Activated CD8-positive, alpha-beta T cell treated with anti-CD3 and anti-CD28 coated beads for 36 hours (primary cell): ENCODE results near the gene GSTT2B. TPM values are rescaled to one million over a fixed set of nuclear protein-coding genes. Genes with fewer than 3 reads are reported as not detected.
A peak's percentile ranks its signal among the peaks of the same experiment; 100 is the strongest.
"Not testable (repeated sequence)": the region's sequence is repeated elsewhere in the genome, so short reads cannot be mapped to it uniquely, and the experiment has no call there.

Source experiments
- ATAC-seq: fragments of 200-7000 bp; cut with Tn5 transposase; one replicate; pipeline ENCODE4 v1.10.0; 2021; ENCODE audit warnings: mild to moderate bottlenecking, moderate library complexity
- CTCF ChIA-PET: fragments of 350-600 bp; sonication (Branson Sonifier 250); formaldehyde crosslinking; loops from one replicate; lab custom pipeline; 2021; ENCODE audit warnings: antibody characterized with exemption; lab: Charles Lee
- POLR2A ChIA-PET: fragments of 350-600 bp; sonication (Branson Sonifier 250); formaldehyde crosslinking; loops from one replicate; lab custom pipeline; 2021; ENCODE audit warnings: antibody characterized with exemption; lab: Charles Lee
- DNase-seq: peaks from one replicate; pipeline ENCODE4 v3.0.0-alpha.2; 2020
- H3K27ac Mint-ChIP-seq: one replicate; pipeline ENCODE4 v1.8.0; 2021; ENCODE audit warnings: mild to moderate bottlenecking, mixed read lengths
- H3K27me3 Mint-ChIP-seq: one replicate; pipeline ENCODE4 v1.8.0; 2021; ENCODE audit warnings: mixed read lengths
- H3K36me3 Mint-ChIP-seq: one replicate; pipeline ENCODE4 v1.8.0; 2021; ENCODE audit warnings: low read depth, mixed read lengths
- H3K4me1 Mint-ChIP-seq: one replicate; pipeline ENCODE4 v1.8.0; 2021; ENCODE audit warnings: low read depth, mixed read lengths
- H3K4me3 Mint-ChIP-seq: one replicate; pipeline ENCODE4 v1.8.0; 2021; ENCODE audit warnings: mild to moderate bottlenecking, moderate library complexity, mixed read lengths
- H3K9me3 Mint-ChIP-seq: one replicate; pipeline ENCODE4 v1.8.0; 2021; ENCODE audit warnings: mixed read lengths
- CTCF ChIP-seq: fragments of 200-600 bp; IDR thresholded peaks from one replicate; pipeline ENCODE4 v1.8.0; 2022; ENCODE audit warnings: antibody characterized with exemption, mild to moderate bottlenecking
- intact Hi-C: fragments of 100-400 bp; cut with micrococcal nuclease; formaldehyde crosslinking; loops from one replicate; pipeline ENCODE4 v1.10.0; 2022
- total RNA-seq, 2 experiments: library from RNA; stranded (reverse); gene quantifications; one replicate each; pipeline ENCODE4 v1.2.3, GENCODE V29; 2021

GSTT2B gene
- total RNA-seq, 2 experiments from 2014 or later, result not detected

DNA sequence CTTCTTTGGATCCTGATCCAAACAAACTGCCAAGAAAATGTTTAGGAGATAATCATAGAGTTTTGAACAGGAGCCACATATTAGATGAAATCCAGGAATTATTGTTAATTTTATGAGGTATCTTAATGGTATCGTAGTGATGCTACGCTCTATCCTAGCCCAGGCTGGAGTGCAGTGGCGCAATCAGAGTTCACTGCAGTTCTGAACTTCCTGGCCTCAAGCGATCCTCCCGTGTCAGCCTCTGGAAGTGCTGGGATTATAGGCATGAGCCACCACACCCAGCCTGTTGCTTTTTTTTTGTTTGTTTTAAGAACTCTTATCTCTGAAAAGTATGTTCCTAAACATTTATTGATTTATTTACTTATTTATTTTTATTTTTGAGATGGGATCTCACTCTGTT, 41.9 kb upstream of the GSTT2B start:
- Mint-ChIP-seq H3K36me3 (no peaks in the 10 kb centered on the region), H3K4me1 (no peaks in the 10 kb centered on the region), H3K4me3 (no peak overlapping the region), H3K27ac (no peak overlapping the region), H3K27me3 (no peaks in the 10 kb centered on the region), H3K9me3 (no peaks in the 10 kb centered on the region)
- ChIA-PET CTCF (interaction anchor here (1.5 kb wide), 1 partner anchor 47 kb away, joined by 4 read pairs; no protein-coding TSS in a partner anchor), POLR2A (interaction anchor here (1.5 kb wide), 1 partner anchor 8 kb away, joined by 3 read pairs; no protein-coding TSS in a partner anchor)
- TF ChIP-seq CTCF, result no peak
- intact Hi-C loops, result no loop called here
- DNase-seq, result no peak
- ATAC-seq, result no peak

GRCh38 chr22:24002272-24002671, 41.3 kb upstream of the GSTT2B start:
- no peak for DNase-seq
- Mint-ChIP-seq H3K4me3 (no peak overlapping the region), H3K27me3 (peaks cover 2% of the 10 kb centered on the region), H3K4me1 (no peaks in the 10 kb centered on the region), H3K27ac (no peak overlapping the region), H3K36me3 (no peaks in the 10 kb centered on the region), H3K9me3 (no peaks in the 10 kb centered on the region)
- ChIA-PET POLR2A (no interaction called here), CTCF (no interaction called here)
- ATAC-seq, result no peak
- no peak for TF ChIP-seq CTCF
- intact Hi-C loops, result no loop called here

DNA sequence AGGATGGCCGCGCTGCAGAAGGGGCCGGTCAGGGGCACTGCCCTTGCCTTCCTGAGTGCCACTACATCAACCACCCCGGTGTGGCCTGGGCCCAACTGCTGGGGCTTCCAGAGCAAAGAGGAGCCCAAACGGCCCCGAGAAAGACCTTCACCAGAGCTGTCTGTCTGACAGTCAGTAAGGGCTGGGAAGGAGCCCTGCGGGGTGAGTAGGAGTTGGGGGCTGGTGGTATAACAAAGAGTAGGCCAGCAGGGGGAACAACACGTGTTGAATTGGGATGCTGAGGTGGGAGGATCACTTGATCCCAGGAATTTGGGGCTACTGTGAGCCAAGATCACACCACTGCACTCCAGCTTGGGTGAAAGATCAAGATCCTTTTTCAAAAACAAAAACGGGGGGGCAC, 40.3 kb upstream of the GSTT2B start:
- Mint-ChIP-seq H3K4me3 (no peak overlapping the region), H3K27ac (no peak overlapping the region), H3K27me3 (peaks cover 2% of the 10 kb centered on the region), H3K9me3 (no peaks in the 10 kb centered on the region), H3K4me1 (no peaks in the 10 kb centered on the region), H3K36me3 (no peaks in the 10 kb centered on the region)
- ChIA-PET CTCF (no interaction called here), POLR2A (no interaction called here)
- TF ChIP-seq CTCF, result no peak
- ATAC-seq (no peak), DNase-seq (no peak)
- intact Hi-C loops, result no loop called here

- H3K4me3 Mint-ChIP-seq, H3K27ac Mint-ChIP-seq: not testable (repeated sequence)
Measured at GRCh38 chr22:23999779-24000178, 38.8 kb upstream of the GSTT2B start.

DNA sequence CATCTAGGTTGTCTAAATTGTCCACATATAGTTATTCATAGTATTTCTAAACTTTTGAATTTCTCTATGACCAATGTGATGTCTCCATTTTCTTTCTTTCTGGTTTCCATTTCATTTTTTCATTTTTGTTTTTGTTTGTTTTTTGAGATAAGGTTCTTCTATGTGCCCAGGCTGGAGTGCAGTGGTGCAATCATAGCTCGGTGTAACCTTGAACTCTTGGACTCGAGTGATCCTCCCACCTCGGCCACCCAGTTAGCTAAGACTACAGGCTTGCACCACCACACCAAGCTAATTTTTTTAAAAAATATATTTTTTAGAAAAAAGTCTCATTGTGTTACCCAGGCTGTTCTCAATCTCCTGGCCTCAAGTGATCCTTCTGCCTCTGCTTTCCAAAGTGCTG, 36.1 kb upstream of the GSTT2B start:
- ATAC-seq (no peak), DNase-seq (no peak)
- Mint-ChIP-seq H3K4me1 (no peaks in the 10 kb centered on the region), H3K27ac (no peak overlapping the region), H3K27me3 (peaks cover 2% of the 10 kb centered on the region), H3K9me3 (no peaks in the 10 kb centered on the region), H3K4me3 (no peak overlapping the region), H3K36me3 (no peaks in the 10 kb centered on the region)
- POLR2A ChIA-PET, result no interaction called here
- no peak for TF ChIP-seq CTCF
- CTCF ChIA-PET, result no interaction called here
- intact Hi-C loops, result no loop called here

More at GRCh38 chr22:23999779-24000178, 38.8 kb upstream of the GSTT2B start:
- DNase-seq, POLR2A ChIA-PET, ATAC-seq, H3K9me3 Mint-ChIP-seq, H3K27me3 Mint-ChIP-seq, H3K36me3 Mint-ChIP-seq, CTCF ChIA-PET, H3K4me1 Mint-ChIP-seq, intact Hi-C loops: not testable (repeated sequence)

GRCh38 chr22:23993581-23994177, 32.7 kb upstream of the GSTT2B start:
- H3K9me3 Mint-ChIP-seq, intact Hi-C loops, H3K4me3 Mint-ChIP-seq, H3K27ac Mint-ChIP-seq, H3K36me3 Mint-ChIP-seq, CTCF ChIA-PET, H3K27me3 Mint-ChIP-seq, H3K4me1 Mint-ChIP-seq: not testable (repeated sequence)
- POLR2A ChIA-PET, result interaction anchor here (1.3 kb wide), 1 partner anchor 10 kb away, joined by 3 read pairs; no protein-coding TSS in a partner anchor
- ATAC-seq (peak; percentile 42), DNase-seq (peak; percentile 29)

DNA sequence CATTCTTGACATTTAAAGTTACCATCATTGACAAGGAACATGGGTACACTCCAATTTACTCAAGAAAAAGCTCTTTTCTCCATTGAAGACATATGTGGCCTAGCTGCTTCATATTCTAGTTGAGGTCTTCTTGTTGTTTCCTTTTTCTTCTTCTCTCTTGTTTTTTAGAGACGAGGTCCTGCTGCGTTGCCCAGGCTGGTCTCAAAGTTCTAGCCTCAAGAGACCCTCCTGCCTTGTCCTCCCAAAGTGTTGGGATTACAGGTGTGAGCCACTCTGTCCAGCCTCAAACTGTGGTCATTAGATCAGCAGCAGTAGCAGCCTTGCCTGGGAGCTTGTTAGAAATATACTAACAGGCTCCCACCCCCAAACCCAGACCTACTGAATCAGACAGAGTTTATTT, 32.1 kb upstream of the GSTT2B start:
- H3K4me3 Mint-ChIP-seq, CTCF ChIA-PET, intact Hi-C loops, DNase-seq, H3K4me1 Mint-ChIP-seq, H3K27me3 Mint-ChIP-seq, H3K36me3 Mint-ChIP-seq, H3K27ac Mint-ChIP-seq, H3K9me3 Mint-ChIP-seq, ATAC-seq, POLR2A ChIA-PET: not testable (repeated sequence)

DNA sequence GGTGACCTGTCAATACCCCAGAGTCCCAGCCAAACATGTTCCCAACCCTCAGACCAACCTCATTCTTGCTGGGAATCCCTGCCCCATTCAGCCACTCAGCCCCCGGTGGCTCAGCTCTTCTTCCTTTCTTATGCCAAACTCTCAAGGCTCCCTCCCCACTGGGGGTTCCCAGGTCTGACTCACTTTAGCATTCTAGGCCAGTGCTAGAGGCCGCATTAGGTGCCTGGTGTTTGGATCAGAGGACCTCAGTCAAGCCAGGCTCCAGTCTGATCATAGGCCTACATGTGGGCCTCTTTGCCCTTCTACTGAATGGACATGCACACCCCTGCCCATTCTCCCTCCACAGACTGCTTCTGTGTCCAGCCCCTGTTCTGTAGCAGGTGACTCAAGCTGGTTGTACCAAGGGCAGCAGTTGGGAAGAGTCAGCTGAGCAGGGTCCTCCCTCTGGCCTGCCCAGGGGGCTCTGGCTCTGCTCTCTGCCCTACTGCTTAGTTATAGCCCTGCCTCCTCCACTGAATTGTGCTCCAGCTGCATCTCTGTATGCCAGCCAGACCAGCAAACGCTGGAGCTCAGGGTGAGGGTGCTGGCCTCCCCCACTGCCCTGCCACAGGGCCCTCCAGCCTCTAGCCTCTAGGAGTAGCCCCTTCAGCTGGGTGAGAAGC, 28.7 kb upstream of the GSTT2B start:
- H3K4me3 Mint-ChIP-seq, CTCF ChIA-PET, H3K27ac Mint-ChIP-seq, intact Hi-C loops, DNase-seq, H3K27me3 Mint-ChIP-seq, H3K4me1 Mint-ChIP-seq, POLR2A ChIA-PET, H3K36me3 Mint-ChIP-seq, H3K9me3 Mint-ChIP-seq: not testable (repeated sequence)
- ATAC-seq, result peak; percentile 39
